ENCODE results near the gene PODN.

Gene PODN

DNA sequence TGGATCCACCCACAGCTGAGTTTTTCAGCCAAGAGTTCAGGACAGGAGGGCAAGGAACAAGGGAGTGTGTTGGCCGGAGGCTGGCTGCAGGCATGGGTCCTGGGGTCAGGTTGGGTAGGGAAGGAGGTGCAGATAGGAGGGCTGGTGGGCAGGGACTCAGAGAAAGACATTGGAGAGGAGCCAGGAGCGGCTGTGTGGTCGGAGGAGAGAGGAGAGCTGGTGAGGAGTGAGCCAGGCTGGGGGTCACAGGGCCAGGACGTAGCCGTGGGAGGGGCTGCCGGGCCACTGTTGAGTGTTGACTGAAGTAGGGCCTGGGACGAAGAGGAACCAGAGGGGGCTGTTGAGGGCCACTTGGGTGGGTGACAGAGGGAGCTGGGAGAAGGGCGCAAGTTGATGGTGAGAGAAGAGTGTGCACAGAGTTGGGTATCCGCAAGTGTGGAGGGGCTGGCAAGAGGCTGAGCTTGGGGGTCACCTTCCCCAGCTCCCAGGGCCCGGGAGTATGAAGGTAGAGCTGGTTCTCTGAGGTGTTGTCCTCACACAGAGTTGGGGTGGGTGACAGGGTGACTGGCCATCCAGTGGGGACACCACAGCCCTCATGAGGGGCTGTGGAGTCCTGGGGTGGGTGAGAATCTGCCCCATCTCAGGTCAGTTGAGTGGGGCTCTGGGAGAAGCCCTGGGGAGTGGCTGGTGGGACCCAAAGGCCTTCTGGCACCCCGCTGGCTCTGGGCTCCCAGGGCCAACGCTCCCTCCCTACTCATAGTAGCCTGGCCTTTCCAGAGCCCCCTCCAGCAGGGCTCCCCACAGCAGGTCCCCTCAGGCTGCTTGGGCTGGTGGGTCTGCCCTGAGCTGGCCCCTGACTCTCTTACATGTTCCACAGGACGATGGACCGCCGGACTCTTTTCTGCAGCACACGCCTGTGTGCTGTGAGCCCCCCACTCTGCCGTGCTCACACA lies 21.9 kb downstream of the PODN start:
- Histone ChIP-seq H3K79me2 (no peaks in the 10 kb centered on the region), H3K27ac (no peak overlapping the region), H3K4me1 (no peaks in the 10 kb centered on the region), H3K27me3 (ENCODE audit: control insufficient read depth, insufficient read depth, low read length) (no peaks in the 10 kb centered on the region), H3K9ac (no peak overlapping the region), H3K9me3 (ENCODE audit: control insufficient read depth, low read length) (no peaks in the 10 kb centered on the region), H3K36me3 (ENCODE audit: control insufficient read depth, insufficient read depth, low read length) (no peaks in the 10 kb centered on the region), H2AFZ (no peak overlapping the region), H3K4me2 (ENCODE audit: low read length) (no peak overlapping the region), H3K4me3 (ENCODE audit: low read depth, low read length) (no peak overlapping the region)
- no peak for TF ChIP-seq CTCF (IDR thresholded peaks at IDR 0.05)

DNA sequence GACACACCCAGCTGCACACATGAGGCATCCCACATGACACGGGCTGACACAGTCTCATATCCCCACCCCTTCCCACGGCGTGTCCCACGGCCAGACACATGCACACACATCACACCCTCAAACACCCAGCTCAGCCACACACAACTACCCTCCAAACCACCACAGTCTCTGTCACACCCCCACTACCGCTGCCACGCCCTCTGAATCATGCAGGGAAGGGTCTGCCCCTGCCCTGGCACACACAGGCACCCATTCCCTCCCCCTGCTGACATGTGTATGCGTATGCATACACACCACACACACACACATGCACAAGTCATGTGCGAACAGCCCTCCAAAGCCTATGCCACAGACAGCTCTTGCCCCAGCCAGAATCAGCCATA lies 22.6 kb downstream of the PODN start:
- H3K9me3 ChIP-seq (ENCODE audit: control insufficient read depth, low read length) = no peaks in the 10 kb centered on the region
- no peaks in the 10 kb centered on the region for H3K79me2 ChIP-seq
- no peak overlapping the region for H3K4me3 ChIP-seq (ENCODE audit: low read depth, low read length)
- no peak overlapping the region for H2AFZ ChIP-seq
- no peak overlapping the region for H3K4me2 ChIP-seq (ENCODE audit: low read length)
- no peak overlapping the region for H3K27ac ChIP-seq
- no peak overlapping the region for H3K9ac ChIP-seq
- TF ChIP-seq CTCF (IDR thresholded peaks at IDR 0.05) = no peak
- no peaks in the 10 kb centered on the region for H3K4me1 ChIP-seq
- no peaks in the 10 kb centered on the region for H3K27me3 ChIP-seq (ENCODE audit: control insufficient read depth, insufficient read depth, low read length)
- no peaks in the 10 kb centered on the region for H3K36me3 ChIP-seq (ENCODE audit: control insufficient read depth, insufficient read depth, low read length)

DNA sequence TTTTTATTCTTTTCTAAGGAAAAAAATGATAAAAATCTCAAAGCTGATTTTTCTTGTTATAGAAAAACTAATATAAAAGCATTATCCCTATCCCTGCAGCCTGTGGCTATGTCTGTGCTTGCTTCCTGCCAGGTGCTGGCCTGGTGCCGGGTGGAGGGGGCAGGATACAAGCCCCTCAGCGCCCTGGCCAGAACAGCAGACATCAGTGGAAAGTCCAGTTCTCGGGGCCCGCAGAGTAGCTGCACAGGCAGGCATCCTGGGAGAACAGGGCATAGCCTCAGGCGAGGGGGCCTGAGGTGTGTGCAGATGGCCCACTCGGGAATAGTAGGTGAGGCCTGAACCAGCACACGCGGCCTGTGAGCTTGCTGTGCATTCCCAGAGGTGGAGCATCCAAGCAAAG lies 23.4 kb downstream of the PODN start:
- Histone ChIP-seq H3K79me2 (no peaks in the 10 kb centered on the region), H3K9ac (no peak overlapping the region), H3K4me1 (no peaks in the 10 kb centered on the region), H3K36me3 (ENCODE audit: control insufficient read depth, insufficient read depth, low read length) (no peaks in the 10 kb centered on the region), H3K27ac (no peak overlapping the region), H2AFZ (no peak overlapping the region), H3K4me2 (ENCODE audit: low read length) (no peak overlapping the region), H3K27me3 (ENCODE audit: control insufficient read depth, insufficient read depth, low read length) (no peaks in the 10 kb centered on the region), H3K4me3 (ENCODE audit: low read depth, low read length) (no peak overlapping the region), H3K9me3 (ENCODE audit: control insufficient read depth, low read length) (no peaks in the 10 kb centered on the region)
- TF ChIP-seq CTCF (IDR thresholded peaks at IDR 0.05) = no peak

DNA sequence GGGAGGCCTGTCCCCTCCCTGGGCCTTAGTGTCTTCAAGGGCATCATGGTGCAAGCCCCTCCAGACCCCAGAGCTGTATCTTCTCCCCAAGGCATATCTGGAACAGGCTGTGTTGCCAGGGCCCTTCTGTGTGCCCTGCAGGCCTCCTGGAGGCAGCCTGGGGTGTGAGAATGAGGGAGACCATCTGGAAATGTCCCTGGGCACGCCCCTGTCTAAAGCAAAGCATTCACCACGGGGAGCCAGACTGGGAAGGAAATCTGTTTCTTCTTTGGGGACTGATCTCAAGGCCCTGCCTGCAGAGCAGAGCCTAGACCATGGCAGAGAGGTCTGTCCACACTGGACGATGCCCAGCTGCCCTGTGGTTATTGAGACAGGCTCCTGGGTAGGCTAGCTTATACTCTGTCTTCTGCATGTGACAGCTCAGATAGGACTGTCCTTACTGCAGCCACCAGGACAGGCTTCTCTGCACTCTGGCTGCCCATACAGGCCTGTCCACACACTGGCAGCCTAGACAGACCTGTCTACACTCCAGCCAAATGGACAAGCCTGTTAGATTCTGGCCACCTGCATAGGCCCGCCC lies 24.6 kb downstream of the PODN start:
- Histone ChIP-seq H3K4me1 (no peaks in the 10 kb centered on the region), H3K4me3 (ENCODE audit: low read depth, low read length) (no peak overlapping the region), H3K27ac (no peak overlapping the region), H3K9ac (no peak overlapping the region), H3K79me2 (no peaks in the 10 kb centered on the region), H3K9me3 (ENCODE audit: control insufficient read depth, low read length) (no peaks in the 10 kb centered on the region), H3K4me2 (ENCODE audit: low read length) (no peak overlapping the region), H2AFZ (no peak overlapping the region), H3K36me3 (ENCODE audit: control insufficient read depth, insufficient read depth, low read length) (no peaks in the 10 kb centered on the region), H3K27me3 (ENCODE audit: control insufficient read depth, insufficient read depth, low read length) (no peaks in the 10 kb centered on the region)
- TF ChIP-seq CTCF (IDR thresholded peaks at IDR 0.05) = no peak

Measured in parathyroid adenoma (tissue), 2 donors.